SJSA1 (cell line): ENCODE measurements around the gene RPL12. TPM values are rescaled to one million over a fixed set of nuclear protein-coding genes. Genes with fewer than 3 reads are reported as not detected.

ENCODE experiments used
- DNase-seq, 2 experiments: peaks; one replicate each; pipeline ENCODE4 v3.0.0-alpha.2; 2015 to 2020; ENCODE audit warnings: low spot score in 2 of 2, low read depth in 1 of 2
- H3K27ac ChIP-seq: fragments of 250-450 bp; sonication (Bioruptor Pico); 2 replicates; pipeline ENCODE4 v1.5.1; 2020; ENCODE audit warnings: mild to moderate bottlenecking, moderate library complexity
- H3K27me3 ChIP-seq: fragments of 250-450 bp; sonication (Bioruptor Pico); replicated peaks from 2 replicates; pipeline ENCODE4 v1.5.1; 2020; ENCODE audit warnings: mild to moderate bottlenecking, moderate library complexity
- H3K36me3 ChIP-seq: fragments of 250-450 bp; sonication (Bioruptor Pico); 2 replicates; pipeline ENCODE4 v1.5.1; 2020; ENCODE audit warnings: mild to moderate bottlenecking
- H3K4me1 ChIP-seq: fragments of 250-450 bp; sonication (Bioruptor Pico); replicated peaks from 2 replicates; pipeline ENCODE4 v1.6.1; 2021; ENCODE audit warnings: mild to moderate bottlenecking
- H3K4me3 ChIP-seq: fragments of 250-450 bp; sonication (Bioruptor Pico); 2 replicates; pipeline ENCODE4 v1.5.1; 2020; ENCODE audit warnings: mild to moderate bottlenecking
- H3K9me3 ChIP-seq: fragments of 250-450 bp; sonication (Bioruptor Pico); replicated peaks from 2 replicates; pipeline ENCODE4 v1.5.1; 2020; ENCODE audit warnings: mild to moderate bottlenecking
- total RNA-seq: library from RNA; depleted of rRNA; stranded (reverse); fragments of >200 nt; shearing (Covaris generic); gene quantifications from 2 replicates; pipeline ENCODE4 v1.2.3, GENCODE V29; 2014

RPL12 gene
- total RNA-seq, 1 experiment from 2014 or later: 1,700 TPM

DNA sequence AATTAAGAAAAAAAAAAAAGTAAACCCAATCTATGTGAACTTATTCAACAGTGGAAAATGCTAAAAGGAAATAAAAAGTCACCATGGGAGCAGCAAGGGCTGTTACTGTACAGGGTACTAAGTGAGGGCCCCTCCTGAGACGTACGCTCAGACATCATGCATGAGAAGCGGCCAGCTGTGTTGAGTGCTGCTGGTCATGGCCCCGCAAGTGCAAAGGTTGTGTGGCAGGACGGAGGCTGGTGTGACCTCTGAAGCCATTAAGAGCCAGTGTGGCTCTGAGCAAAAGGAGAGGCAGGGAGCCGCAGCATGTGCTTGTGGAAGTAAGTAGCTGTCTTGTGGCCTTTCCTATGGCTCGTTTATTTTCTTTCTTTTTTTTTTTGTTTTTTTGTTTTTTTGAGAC, 30.1 kb downstream of the RPL12 start:
- H3K27me3 ChIP-seq: no peaks in the 10 kb centered on the region
- H3K36me3 ChIP-seq: no peaks in the 10 kb centered on the region
- H3K9me3 ChIP-seq: no peaks in the 10 kb centered on the region
- no peak overlapping the region for H3K4me3 ChIP-seq
- no peak for DNase-seq
- no peak overlapping the region for H3K27ac ChIP-seq
- H3K4me1 ChIP-seq: peaks cover 17% of the 10 kb centered on the region

DNA sequence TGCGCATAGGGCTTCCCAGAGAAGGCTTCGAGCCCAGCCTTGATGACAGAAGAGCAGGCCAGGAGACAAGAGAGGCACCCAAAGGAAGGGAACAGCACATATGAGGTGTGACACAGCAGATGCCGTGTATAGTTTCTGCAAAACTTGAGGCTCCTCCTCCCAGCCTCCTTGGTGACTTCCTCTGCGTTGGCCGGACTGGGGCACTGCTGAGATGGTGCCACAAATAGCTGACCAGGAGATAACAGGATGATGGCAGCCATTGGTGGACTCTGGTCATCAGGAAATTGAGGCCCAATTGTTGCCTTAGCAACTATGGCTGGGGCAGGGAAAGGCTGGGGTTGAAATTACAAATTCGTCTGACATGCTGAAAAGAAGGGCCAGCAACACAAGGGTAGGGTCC, 31.9 kb downstream of the RPL12 start:
- Histone ChIP-seq H3K36me3 (no peaks in the 10 kb centered on the region), H3K4me3 (no peak overlapping the region)

DNA sequence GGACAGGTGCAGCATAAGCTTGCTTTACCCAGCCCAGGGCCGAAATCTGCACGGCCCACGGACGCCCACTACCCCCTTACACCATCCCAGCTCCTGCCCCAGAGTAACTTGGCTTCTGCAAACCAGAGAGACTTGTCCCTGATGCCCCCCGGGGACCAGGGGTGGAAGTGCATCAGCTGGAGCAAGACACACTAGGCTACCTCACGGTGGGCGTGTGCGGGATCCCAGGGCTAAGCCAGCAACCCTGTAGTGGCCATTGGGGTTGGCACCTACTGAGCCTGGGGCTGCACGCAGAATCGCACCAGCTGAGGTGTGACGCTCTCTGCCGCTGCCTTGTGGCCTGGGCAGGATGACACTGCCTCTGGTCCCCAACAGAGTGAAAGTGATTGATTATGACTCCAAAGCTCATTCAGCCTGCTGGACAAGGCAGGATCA, 33.2 kb downstream of the RPL12 start:
- no peaks in the 10 kb centered on the region for H3K36me3 ChIP-seq
- no peak overlapping the region for H3K4me3 ChIP-seq
- DNase-seq: no peak
- H3K27me3 ChIP-seq: no peaks in the 10 kb centered on the region
- H3K4me1 ChIP-seq: peaks cover 4% of the 10 kb centered on the region; the same call in 1 of the 2 replicates
- H3K27ac ChIP-seq: no peak overlapping the region
- no peaks in the 10 kb centered on the region for H3K9me3 ChIP-seq

More for the DNA sequence above, 31.9 kb downstream of the RPL12 start:
- Histone ChIP-seq H3K27me3 (no peaks in the 10 kb centered on the region), H3K4me1 (peaks cover 6% of the 10 kb centered on the region; the same call in 1 of the 2 replicates), H3K9me3 (no peaks in the 10 kb centered on the region), H3K27ac (no peak overlapping the region)
- DNase-seq: no peak

DNA sequence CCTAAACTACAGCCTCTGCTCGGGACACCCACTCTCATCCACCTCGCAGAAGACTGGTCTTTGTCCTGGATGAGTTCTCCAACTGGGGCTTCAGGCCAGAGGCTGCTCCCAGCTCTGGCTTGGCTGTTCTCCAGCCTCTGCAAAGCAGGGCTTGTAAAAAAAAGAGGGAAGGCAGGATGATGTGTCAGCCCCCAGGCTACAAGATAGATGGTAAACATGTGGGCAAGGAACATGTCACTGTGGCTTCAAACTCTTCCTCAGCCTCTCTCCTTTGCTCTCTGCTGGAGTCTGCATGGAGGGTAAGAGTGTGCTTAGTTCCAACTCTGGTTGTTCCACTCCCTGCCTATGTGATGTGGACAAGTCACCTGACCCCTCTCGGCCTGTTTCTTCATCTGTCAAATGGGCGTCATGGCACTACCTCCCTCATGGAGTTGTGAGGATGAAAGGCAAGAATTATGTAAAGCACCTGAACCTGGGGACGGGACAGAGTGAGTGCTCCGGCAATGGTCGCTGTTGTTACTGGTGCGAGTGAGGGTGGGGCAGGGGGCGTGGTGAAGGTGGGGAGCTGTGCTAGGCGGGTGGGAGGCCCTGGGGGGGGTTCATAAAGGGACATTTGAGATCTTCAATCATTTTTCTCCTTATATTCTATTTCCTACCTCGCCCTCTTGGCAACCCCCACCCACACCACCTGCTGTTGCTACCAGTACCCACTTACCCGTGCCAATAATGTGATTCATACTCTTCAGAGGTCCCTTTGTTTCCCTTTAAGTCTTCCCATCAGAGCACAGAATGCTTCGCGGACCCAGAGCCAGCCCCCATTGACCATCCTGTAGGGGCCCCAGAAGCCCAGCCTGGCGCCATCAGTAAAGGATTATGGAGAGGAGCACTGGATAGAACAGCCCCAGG, 33.8 kb downstream of the RPL12 start:
- H3K36me3 ChIP-seq: no peaks in the 10 kb centered on the region
- H3K27me3 ChIP-seq: no peaks in the 10 kb centered on the region
- H3K27ac ChIP-seq: no peak overlapping the region
- H3K4me3 ChIP-seq: no peak overlapping the region
- H3K9me3 ChIP-seq: no peaks in the 10 kb centered on the region
- H3K4me1 ChIP-seq: no peaks in the 10 kb centered on the region; the same call in 1 of the 2 replicates
- DNase-seq: peak in 1 of 2 experiments; percentile 33

DNA sequence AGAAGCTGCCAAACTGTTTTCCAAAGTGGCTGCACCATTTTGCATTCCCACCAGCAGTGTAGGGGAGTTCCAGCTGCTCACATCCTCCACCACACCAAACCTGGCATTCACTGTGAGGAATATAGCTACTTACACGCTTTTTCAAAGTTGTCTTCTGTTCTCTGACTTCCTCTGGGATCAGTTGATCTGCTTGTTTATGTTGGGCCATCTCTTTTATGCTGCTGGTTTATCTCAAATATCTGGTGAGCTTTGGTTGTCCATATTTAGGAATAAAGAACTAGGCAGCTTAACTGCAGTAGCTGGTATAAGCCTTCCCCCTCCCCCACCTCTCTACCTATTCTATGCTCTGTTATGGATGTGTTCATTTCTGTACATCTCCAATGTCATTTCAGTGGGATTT, 35.5 kb downstream of the RPL12 start:
- H3K4me3 ChIP-seq: no peak overlapping the region
- no peaks in the 10 kb centered on the region for H3K27me3 ChIP-seq
- no peaks in the 10 kb centered on the region for H3K9me3 ChIP-seq
- DNase-seq: no peak
- no peaks in the 10 kb centered on the region for H3K36me3 ChIP-seq
- H3K4me1 ChIP-seq: no peaks in the 10 kb centered on the region
- H3K27ac ChIP-seq: no peak overlapping the region

DNA sequence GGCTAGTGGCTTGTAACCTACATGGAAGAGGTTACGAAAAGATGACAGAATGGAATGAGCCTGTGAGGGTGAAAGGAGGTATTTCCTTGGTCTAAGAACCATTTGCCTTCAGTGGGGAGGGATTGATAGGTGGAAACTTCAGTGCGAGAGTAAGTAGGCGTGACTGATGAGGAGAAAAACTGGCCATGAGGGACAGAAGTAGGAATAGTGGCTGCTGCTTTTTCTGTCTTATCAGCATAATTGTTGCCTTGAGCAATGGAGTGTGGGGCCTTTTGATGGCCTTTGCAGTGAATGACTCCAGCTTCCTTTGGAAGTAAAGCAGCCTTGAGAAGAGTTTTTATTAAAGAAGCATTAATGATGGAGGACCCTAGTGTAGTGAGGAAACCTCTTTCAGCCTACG, 36.1 kb downstream of the RPL12 start:
- no peaks in the 10 kb centered on the region for H3K27me3 ChIP-seq
- H3K9me3 ChIP-seq: no peaks in the 10 kb centered on the region
- no peak overlapping the region for H3K27ac ChIP-seq
- DNase-seq: no peak
- H3K4me1 ChIP-seq: no peaks in the 10 kb centered on the region
- H3K36me3 ChIP-seq: no peaks in the 10 kb centered on the region
- no peak overlapping the region for H3K4me3 ChIP-seq

DNA sequence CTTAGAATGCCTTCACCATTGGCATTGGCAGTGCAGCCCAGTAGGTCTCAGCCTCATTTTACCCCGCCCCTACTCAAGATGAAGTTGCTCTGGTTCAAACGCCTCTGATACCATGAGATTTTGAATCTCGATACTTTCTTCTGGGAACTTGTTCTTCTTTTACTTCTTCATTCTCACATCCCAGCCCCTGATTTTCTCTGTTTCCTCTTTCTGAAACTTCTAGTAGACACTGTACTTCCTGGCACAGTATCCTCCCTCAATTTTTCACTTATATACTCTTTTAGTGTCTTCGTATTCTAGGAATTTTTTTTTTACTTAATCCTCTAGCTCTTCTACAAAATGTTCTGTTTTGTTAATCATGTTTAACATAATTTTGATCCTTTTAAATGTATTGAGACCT, 40.1 kb downstream of the RPL12 start:
- DNase-seq: no peak
- H3K27ac ChIP-seq: no peak overlapping the region
- H3K9me3 ChIP-seq: no peaks in the 10 kb centered on the region
- H3K36me3 ChIP-seq: peaks cover 7% of the 10 kb centered on the region; the same call in 1 of the 2 replicates
- H3K4me3 ChIP-seq: no peak overlapping the region
- H3K27me3 ChIP-seq: no peaks in the 10 kb centered on the region
- no peaks in the 10 kb centered on the region for H3K4me1 ChIP-seq

DNA sequence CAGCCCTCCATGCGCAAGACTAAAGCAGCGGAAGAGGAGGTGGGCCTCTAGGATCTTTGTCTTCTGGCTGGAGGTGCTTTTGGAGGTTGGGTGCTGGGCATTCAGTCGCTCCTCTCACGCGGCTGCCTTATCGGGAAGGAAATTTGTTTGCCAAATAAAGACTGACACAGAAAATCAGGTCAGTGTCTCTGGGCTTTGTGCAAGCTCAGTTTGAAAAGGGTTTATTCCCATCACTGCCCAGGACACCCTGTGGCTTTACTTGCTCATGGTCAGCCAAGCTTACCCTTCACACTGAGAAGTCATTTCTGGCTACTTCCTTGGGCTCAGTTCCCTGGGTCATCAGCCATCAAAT, 43.7 kb downstream of the RPL12 start:
- Histone ChIP-seq H3K27ac (no peak overlapping the region), H3K4me3 (no peak overlapping the region), H3K9me3 (no peaks in the 10 kb centered on the region), H3K36me3 (peaks cover 35% of the 10 kb centered on the region), H3K27me3 (no peaks in the 10 kb centered on the region), H3K4me1 (no peaks in the 10 kb centered on the region)
- DNase-seq: no peak

DNA sequence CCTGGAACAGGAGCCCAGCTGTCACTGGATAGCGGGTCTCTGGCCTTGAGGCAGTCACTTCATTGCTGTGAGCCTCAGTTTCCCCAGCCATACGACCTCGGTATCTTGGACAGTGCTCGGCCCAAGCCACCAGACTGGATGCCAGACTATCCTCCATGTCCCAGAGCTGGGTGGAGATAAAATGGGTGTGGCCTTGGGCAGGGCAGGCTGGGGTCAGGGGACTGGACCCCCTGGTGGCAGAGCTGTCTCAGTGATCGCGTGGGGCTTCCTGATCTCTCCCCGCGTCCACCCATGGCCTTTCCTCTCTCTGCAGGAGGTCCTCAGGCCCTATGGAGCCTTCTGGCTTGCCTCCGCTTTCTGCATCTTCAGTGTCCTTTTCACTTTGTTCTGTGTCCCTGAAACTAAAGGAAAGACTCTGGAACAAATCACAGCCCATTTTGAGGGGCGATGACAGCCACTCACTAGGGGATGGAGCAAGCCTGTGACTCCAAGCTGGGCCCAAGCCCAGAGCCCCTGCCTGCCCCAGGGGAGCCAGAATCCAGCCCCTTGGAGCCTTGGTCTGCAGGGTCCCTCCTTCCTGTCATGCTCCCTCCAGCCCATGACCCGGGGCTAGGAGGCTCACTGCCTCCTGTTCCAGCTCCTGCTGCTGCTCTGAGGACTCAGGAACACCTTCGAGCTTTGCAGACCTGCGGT, 44.3 kb downstream of the RPL12 start:
- DNase-seq: no peak
- Histone ChIP-seq H3K36me3 (peaks cover 35% of the 10 kb centered on the region), H3K9me3 (no peaks in the 10 kb centered on the region), H3K4me1 (no peaks in the 10 kb centered on the region), H3K27ac (no peak overlapping the region), H3K27me3 (no peaks in the 10 kb centered on the region), H3K4me3 (no peak overlapping the region)

DNA sequence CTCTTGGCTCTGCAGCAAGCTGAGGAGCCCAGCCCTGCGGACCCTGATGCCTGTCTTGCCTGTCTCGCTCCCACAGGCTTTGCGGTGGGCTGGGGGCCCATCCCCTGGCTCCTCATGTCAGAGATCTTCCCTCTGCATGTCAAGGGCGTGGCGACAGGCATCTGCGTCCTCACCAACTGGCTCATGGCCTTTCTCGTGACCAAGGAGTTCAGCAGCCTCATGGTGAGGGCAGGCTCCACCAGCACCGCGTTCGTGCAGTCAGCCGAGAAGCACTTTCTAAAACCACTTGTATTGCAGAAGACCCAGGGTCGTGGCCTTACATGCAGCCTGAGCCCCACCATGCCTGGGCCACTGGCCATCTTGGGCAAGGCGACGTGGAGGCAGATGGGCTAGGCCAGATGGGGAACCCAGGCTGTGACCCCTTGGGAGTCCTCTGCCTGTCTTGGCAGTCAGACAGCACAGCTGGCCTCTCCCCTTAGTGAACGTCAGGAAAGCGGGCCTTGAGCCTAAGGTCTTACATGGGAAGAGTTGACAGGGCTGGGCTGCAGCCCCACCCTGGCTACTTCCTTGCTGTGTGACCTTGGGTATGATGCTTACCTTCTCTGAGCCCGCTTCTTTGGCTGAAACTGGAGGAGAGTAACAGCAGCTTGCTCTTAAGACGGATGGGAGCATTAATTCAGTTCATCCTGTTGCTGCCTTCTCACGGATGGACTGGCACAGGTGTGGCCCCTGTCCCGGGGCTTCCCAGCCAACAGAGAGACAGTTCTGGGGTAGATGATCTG, 45.7 kb downstream of the RPL12 start:
- no peak overlapping the region for H3K27ac ChIP-seq
- no peak for DNase-seq
- no peaks in the 10 kb centered on the region for H3K27me3 ChIP-seq
- no peaks in the 10 kb centered on the region for H3K4me1 ChIP-seq
- H3K9me3 ChIP-seq: no peaks in the 10 kb centered on the region
- peaks cover 39% of the 10 kb centered on the region for H3K36me3 ChIP-seq
- H3K4me3 ChIP-seq: no peak overlapping the region

DNA sequence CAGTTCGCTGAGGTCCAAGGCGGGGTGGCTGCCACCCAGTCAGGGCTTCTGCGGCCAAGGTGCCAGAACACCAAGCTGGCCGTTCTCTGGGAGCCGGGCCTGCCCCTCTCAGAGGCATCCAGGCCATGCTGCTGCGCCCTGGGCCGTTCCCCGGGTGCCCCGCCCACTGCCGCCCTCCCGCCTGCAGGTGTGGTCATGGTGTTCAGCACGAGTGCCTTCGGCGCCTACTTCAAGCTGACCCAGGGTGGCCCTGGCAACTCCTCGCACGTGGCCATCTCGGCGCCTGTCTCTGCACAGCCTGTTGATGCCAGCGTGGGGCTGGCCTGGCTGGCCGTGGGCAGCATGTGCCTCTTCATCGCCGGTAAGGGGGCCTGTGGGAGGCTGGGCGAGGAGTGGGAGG, 46.6 kb downstream of the RPL12 start:
- no peak overlapping the region for H3K27ac ChIP-seq
- H3K36me3 ChIP-seq: peaks cover 43% of the 10 kb centered on the region
- H3K4me1 ChIP-seq: no peaks in the 10 kb centered on the region
- H3K27me3 ChIP-seq: no peaks in the 10 kb centered on the region
- no peak overlapping the region for H3K4me3 ChIP-seq
- H3K9me3 ChIP-seq: no peaks in the 10 kb centered on the region
- no peak for DNase-seq

DNA sequence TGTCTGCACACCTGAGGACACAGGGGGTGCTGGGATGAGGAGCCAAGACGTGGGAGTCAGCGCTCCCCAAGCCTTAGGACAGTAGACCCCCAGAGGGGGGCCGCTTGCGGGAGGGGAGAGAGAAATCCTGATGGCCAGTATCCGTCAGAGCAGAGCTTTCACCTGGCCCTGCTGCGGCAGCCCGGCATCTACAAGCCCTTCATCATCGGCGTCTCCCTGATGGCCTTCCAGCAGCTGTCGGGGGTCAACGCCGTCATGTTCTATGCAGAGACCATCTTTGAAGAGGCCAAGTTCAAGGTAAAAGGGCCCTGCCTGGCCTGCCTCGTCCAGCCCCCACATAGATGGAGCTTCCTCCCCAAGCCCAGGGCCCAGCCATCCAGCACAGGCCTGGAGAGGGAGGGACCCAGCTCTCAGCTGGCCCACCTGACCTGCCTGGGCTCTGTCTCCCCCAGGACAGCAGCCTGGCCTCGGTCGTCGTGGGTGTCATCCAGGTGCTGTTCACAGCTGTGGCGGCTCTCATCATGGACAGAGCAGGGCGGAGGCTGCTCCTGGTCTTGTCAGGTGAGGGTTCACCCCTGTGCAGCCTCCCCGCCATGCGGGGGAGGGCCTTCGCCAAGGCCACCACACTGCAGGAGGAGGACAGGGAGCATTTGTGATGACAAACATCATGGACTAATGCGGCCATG, 47.6 kb downstream of the RPL12 start:
- Histone ChIP-seq H3K9me3 (no peaks in the 10 kb centered on the region), H3K36me3 (peaks cover 43% of the 10 kb centered on the region)
- DNase-seq: no peak

DNA sequence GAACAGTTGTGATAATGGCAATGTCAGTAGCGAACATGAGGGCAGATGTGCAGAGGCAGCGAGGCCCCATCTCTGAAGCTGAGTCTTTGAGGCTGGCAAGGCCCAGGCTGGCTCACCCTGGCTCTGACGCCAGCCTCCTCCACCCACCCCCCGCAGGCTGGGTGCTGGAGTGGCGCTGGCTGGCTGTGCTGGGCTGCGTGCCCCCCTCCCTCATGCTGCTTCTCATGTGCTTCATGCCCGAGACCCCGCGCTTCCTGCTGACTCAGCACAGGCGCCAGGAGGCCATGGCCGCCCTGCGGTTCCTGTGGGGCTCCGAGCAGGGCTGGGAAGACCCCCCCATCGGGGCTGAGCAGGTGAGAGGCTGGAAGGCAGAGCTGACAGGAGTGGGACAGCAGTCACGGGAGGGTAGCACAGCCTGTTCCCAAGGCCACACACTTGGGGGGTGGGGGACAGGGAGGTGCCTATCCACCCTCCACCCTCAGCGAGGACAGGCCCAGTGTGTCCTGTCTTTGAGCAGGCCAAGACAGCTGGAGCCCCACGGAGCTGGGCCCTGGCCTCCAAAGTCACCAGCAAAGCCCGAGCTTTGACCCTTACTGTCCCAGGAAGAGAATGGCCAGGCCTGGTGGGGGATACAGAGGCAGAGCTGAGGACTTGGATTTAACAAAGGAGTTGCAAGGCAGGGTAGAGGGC, 48.7 kb downstream of the RPL12 start:
- Histone ChIP-seq H3K27ac (no peak overlapping the region), H3K9me3 (no peaks in the 10 kb centered on the region), H3K4me3 (no peak overlapping the region), H3K36me3 (peaks cover 43% of the 10 kb centered on the region), H3K4me1 (peaks cover 10% of the 10 kb centered on the region), H3K27me3 (no peaks in the 10 kb centered on the region)
- no peak for DNase-seq

More for the DNA sequence above, 47.6 kb downstream of the RPL12 start:
- no peak overlapping the region for H3K4me3 ChIP-seq
- H3K4me1 ChIP-seq: peaks cover under 1% of the 10 kb centered on the region
- H3K27me3 ChIP-seq: no peaks in the 10 kb centered on the region
- H3K27ac ChIP-seq: no peak overlapping the region
